ENCODE data around the gene CENPU. TPM values are rescaled to one million over a fixed set of nuclear protein-coding genes. Genes with fewer than 3 reads are reported as not detected.

The CENPU gene
- polyA plus RNA-seq, 1 donor, result 75.4 TPM

Other genes starting within 250 kb of the CENPU start
- gene CASP3, start 84.6 kb downstream of the CENPU start, polyA plus RNA-seq (ENCODE audit: insufficient read length), result 38.2 TPM
- 47.8 TPM for gene PRIMPOL, start 84.4 kb downstream of the CENPU start, polyA plus RNA-seq (ENCODE audit: insufficient read length)
- gene ACSL1, start 91.9 kb upstream of the CENPU start, polyA plus RNA-seq (ENCODE audit: insufficient read length), result 57.7 TPM

All from left kidney (tissue), 1 donor.